Stimulated activated naive CD8-positive, alpha-beta T cell treated with anti-CD3 and anti-CD28 coated beads, Interleukin-15, Interleukin-2, amounts not matched to agents 100 ng/mL and 50 ng/mL, for 24 hours (primary cell): ENCODE results near the gene DHRS2.
"Not testable (repeated sequence)": the region's sequence is repeated elsewhere in the genome, so short reads cannot be mapped to it uniquely, and the experiment has no call there.

Experiments
- H3K27ac Mint-ChIP-seq: one replicate; pipeline ENCODE4 v1.8.0; 2021; ENCODE audit warnings: mild to moderate bottlenecking, mixed read lengths
- H3K27me3 Mint-ChIP-seq: one replicate; pipeline ENCODE4 v1.8.0; 2021; ENCODE audit warnings: mixed read lengths
- H3K36me3 Mint-ChIP-seq: one replicate; pipeline ENCODE4 v1.8.0; 2021; ENCODE audit warnings: low read depth, mixed read lengths
- H3K4me1 Mint-ChIP-seq: one replicate; pipeline ENCODE4 v1.8.0; 2021; ENCODE audit warnings: low read depth, mixed read lengths
- H3K4me3 Mint-ChIP-seq: one replicate; pipeline ENCODE4 v1.8.0; 2021; ENCODE audit warnings: mild to moderate bottlenecking, mixed read lengths
- H3K9me3 Mint-ChIP-seq: one replicate; pipeline ENCODE4 v1.8.0; 2021; ENCODE audit warnings: mixed read lengths

Gene DHRS2

DNA sequence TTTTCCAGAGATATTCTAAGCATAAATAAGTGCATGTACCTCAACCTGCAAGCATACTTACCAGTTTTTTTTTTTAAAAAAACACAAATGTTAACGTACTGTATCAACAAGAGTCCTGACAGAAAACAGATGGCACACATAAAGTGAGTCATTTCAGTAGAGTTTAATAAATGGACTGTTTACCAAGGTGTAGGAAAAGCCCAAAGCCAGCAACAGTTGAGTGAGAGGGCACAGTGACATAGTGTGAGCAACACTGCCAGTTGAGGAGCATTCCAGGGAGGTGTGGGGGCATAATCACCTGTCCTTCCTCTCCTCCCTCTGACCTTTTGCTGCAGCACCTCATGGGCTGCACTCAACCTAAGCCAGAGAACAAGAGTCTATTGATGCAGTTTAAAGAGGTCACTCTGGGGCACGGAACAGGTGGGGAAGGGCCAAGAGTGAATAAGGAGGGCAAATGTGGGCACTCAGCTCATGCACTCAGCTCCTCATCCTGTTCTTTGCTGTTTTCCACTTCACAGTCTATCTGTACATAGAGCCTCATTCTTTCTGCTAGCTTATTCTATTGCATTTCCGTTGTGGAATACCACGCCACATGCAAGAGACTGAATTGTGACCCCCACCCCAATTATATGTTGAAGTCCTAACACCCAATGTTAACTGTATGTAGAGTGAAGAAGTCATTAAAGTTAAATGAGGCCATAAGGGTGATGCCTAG is 29.3 kb downstream of the DHRS2 start:
- Mint-ChIP-seq H3K9me3 (no peaks in the 10 kb centered on the region), H3K4me1 (peaks cover 2% of the 10 kb centered on the region), H3K27ac (no peak overlapping the region), H3K27me3 (no peaks in the 10 kb centered on the region), H3K4me3 (no peak overlapping the region), H3K36me3 (no peaks in the 10 kb centered on the region)

DNA sequence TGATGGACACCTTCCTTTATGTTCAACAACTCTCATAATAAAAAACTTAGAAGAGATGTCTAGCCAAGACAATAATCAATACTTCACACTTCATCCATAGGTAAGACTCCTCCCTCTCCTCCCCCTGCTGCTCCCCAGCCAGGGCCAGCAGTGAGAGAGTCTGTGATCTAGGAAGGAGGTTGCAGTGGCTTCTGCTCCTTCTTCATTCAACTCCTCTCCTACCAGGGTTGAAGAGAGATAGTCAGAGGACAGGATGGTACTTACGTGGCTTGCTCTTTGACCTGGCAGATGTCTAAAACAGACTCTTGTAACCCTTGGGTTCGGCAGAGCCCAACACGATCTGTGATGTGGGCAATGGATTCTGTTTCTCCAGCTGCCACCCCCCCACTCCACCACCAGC is 31.0 kb downstream of the DHRS2 start:
- Mint-ChIP-seq H3K4me1 (no peaks in the 10 kb centered on the region), H3K27me3 (no peaks in the 10 kb centered on the region), H3K27ac (no peak overlapping the region), H3K4me3 (no peak overlapping the region), H3K36me3 (no peaks in the 10 kb centered on the region), H3K9me3 (no peaks in the 10 kb centered on the region)

DNA sequence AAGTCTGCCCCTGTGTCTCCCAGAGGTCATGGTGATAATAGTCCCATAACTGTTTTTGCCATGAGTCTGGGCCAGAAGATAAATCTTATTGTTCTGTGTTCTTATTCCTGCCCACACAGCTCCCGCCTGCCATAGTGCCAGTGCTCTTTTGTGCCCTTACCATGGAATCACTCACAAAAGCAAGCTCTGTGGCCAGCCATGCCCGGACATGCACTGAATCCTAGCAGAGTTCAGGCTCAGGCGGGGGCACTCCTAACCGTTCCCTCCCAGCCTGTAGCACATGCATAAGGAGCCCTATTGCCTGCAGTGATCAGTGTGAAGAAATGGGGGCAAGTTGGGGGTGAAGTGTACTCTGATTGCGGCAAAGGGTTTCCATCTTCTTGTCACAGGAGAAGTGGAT is 33.3 kb downstream of the DHRS2 start:
- Mint-ChIP-seq H3K4me1 (no peaks in the 10 kb centered on the region), H3K27ac (no peak overlapping the region), H3K27me3 (no peaks in the 10 kb centered on the region), H3K36me3 (no peaks in the 10 kb centered on the region), H3K4me3 (no peak overlapping the region), H3K9me3 (no peaks in the 10 kb centered on the region)

DNA sequence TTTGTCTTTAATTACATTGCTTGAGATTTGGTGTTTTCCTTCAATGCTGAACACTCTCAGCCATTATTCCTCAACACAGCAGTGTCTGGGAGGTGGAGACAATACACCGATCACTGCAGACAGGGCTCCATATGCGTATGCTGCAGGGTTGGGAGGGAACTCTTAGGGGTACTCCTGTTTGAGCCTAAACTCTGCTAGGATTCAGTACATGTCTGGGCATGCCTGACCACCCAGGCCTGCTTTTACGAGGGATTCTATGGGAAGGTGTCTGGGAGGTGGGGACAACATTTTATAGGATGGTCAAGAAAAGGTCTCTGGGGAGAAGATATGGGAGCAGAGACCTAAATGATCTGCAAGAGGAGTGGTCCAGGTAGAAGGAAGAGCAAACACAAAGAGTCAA is 34.3 kb downstream of the DHRS2 start:
- Mint-ChIP-seq H3K9me3 (no peaks in the 10 kb centered on the region), H3K4me1 (no peaks in the 10 kb centered on the region), H3K36me3 (no peaks in the 10 kb centered on the region), H3K27ac (no peak overlapping the region), H3K27me3 (no peaks in the 10 kb centered on the region), H3K4me3 (no peak overlapping the region)

DNA sequence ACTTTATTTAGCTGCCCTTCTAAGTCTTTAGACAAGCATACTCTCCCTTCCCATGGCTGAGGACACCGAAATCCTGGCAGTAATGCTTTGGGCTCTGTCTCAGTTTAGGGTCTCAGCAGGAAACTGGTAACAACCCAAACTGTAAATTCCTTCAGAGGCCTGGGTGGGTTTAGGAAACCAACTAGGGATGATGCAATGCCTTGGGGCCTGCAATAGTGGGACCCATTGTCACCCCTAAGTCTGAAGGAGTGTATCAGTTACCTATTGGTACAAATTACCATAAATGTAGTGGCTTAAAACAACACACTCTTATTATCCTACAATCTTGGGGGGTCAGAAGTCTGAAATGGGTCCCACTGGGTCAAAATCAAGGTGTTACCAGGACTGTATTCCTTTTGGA is 36.0 kb downstream of the DHRS2 start:
- Mint-ChIP-seq H3K9me3 (no peaks in the 10 kb centered on the region), H3K4me3 (no peak overlapping the region), H3K27ac (no peak overlapping the region), H3K27me3 (peaks cover 4% of the 10 kb centered on the region), H3K4me1 (no peaks in the 10 kb centered on the region), H3K36me3 (no peaks in the 10 kb centered on the region)

DNA sequence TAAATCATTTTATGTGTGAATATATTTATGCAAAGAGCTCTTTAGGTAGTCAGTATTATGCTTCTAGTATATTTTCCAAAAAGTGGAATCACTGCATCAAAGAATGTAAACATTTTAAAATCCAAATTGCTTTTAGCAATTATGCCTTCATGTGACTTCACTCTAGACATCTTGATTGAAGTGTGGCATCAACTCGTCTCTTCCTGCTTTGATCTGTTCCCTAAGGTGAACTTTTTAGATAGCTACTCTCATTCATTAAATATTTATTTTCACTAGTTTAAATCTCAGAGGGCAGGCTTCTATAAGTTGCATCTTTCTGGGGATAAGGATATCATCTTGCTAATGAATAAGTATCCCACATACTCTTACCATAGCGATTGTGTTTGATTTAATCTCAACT is 39.2 kb downstream of the DHRS2 start:
- no peak overlapping the region for H3K27ac Mint-ChIP-seq
- no peaks in the 10 kb centered on the region for H3K9me3 Mint-ChIP-seq
- H3K27me3 Mint-ChIP-seq: peaks cover 10% of the 10 kb centered on the region
- no peaks in the 10 kb centered on the region for H3K4me1 Mint-ChIP-seq
- H3K36me3 Mint-ChIP-seq: no peaks in the 10 kb centered on the region
- no peak overlapping the region for H3K4me3 Mint-ChIP-seq

DNA sequence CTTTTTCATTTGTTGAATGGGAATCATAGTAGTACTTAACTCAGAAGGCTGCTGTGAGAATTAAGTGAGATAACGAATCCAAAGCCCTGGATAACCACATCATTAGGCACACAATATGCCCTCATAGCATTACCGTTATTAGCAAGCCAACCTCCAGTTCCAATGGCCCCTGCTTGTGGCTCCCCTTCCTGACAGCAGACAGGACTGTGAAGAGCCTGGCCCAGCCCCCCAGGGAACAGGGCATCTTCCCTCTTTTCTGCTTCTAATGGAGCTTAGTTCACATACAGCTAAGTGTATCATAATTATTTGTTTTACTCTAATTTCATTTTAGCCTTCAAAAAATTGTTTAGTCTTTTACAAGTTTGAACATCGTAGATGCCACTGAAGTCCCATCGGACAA is 39.7 kb downstream of the DHRS2 start:
- Mint-ChIP-seq H3K27me3 (peaks cover 11% of the 10 kb centered on the region), H3K9me3 (no peaks in the 10 kb centered on the region), H3K27ac (no peak overlapping the region), H3K4me1 (no peaks in the 10 kb centered on the region), H3K4me3 (no peak overlapping the region), H3K36me3 (no peaks in the 10 kb centered on the region)

DNA sequence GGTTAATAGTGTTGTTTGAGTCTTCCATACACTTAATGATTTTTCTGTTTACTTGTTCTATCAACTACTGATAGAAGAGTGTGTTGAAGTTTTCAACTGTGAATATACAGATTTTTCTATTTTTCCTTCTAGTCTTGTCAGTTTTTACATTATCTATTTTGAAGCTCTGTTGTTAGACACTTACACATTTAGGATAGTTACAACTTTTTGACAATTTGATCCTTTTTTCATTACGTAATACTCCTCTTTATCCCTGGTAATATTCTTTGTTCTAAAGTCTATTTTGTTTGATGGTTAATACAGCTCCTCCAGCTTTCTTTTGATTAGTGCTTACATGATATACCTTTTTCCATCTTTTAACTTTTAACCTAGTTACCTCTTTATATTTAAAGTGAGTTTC is 45.2 kb downstream of the DHRS2 start:
- H3K4me1 Mint-ChIP-seq: no peaks in the 10 kb centered on the region
- peaks cover 16% of the 10 kb centered on the region for H3K27me3 Mint-ChIP-seq
- no peak overlapping the region for H3K27ac Mint-ChIP-seq
- H3K9me3 Mint-ChIP-seq: no peaks in the 10 kb centered on the region
- H3K4me3 Mint-ChIP-seq: no peak overlapping the region
- H3K36me3 Mint-ChIP-seq: no peaks in the 10 kb centered on the region

DNA sequence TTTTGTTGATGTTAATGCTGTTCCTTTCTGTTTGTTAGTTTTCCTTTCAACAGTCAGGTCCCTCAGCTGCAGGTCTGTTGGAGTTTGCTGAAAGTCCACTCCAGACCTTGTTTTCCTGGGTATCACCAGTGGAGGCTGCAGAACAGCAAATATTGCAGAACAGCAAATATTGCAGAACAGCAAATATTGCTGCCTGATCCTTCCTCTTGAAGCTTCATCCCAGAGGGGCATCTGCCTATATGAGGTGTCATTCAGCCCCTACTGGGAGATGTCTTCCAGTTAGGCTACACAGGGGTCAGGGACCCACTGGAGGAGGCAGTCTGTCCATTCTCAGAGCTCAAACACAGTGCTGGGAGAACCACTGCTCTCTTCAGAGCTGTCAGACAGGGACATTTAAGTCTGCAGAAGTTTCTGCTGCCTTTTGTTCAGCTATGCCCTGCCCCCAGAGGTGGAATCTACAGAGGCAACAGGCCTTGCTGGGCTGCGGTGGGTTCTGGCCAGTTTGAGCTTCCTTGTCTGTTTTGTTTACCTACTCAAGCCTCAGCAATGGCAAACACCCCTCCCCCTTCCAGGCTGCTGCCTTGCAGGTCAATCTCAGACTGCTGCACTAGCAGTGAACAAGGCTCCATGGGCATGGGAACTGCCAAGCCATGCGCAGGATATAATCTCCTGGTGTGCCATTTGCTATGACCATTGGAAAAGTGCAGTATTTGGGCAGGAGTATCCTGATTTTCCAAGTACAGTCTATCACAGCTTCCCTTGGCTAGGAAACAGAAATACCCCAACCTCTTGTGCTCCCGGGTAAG is 53.7 kb downstream of the DHRS2 start:
- H3K36me3 Mint-ChIP-seq, H3K27ac Mint-ChIP-seq, H3K9me3 Mint-ChIP-seq, H3K4me3 Mint-ChIP-seq, H3K4me1 Mint-ChIP-seq: not testable (repeated sequence)
- peaks cover 11% of the 10 kb centered on the region for H3K27me3 Mint-ChIP-seq

DNA sequence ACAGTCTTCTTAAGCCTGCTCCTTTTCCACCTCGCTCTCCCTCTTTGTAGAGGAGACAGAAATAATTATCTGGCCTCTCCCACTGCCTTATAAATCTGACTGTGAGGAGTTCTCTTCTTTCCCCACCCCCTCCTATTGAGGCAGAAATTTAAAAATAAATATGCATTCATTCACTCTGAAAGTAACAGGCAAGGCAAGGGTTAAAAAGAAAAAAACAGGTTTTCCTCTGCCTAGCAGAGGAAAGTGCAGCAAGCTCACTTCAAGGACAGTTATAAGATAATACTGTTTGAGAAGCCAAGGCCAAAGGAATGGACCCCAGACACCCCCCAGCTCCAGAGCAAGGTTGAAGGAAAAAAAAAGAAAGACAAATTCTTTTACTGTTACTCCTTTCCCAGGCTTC is 56.3 kb downstream of the DHRS2 start:
- peaks cover 6% of the 10 kb centered on the region for H3K9me3 Mint-ChIP-seq
- peaks cover 11% of the 10 kb centered on the region for H3K27me3 Mint-ChIP-seq
- no peak overlapping the region for H3K4me3 Mint-ChIP-seq
- H3K4me1 Mint-ChIP-seq: no peaks in the 10 kb centered on the region
- H3K36me3 Mint-ChIP-seq: no peaks in the 10 kb centered on the region
- no peak overlapping the region for H3K27ac Mint-ChIP-seq

DNA sequence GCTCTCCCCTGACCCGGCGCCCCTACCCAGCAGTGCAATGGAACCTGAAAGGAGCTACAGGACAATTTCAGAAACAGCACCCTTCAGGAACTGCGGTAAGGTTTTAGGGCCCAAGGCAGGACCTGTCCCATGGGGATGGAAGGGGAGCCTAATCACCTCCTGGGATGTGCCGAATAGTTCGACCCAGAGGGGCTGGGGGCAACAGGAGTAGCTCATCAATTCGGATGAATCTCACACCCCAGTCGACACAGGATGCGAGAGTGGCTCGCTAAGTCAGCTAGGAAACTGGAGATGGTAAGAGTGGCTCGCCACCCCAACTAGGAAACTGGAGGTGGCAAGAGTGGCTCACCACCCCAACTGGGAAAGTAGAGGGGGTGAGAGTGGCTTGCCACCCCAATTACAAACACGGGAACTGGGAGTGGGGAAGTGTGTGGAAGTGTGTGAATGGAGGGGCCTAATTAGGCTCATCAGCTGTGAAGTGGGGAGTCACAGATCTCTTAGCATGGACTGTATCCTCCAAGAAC is 57.1 kb downstream of the DHRS2 start:
- peaks cover 11% of the 10 kb centered on the region for H3K27me3 Mint-ChIP-seq
- H3K4me1 Mint-ChIP-seq: no peaks in the 10 kb centered on the region
- peaks cover 6% of the 10 kb centered on the region for H3K9me3 Mint-ChIP-seq
- H3K27ac Mint-ChIP-seq: no peak overlapping the region
- no peak overlapping the region for H3K4me3 Mint-ChIP-seq
- no peaks in the 10 kb centered on the region for H3K36me3 Mint-ChIP-seq

DNA sequence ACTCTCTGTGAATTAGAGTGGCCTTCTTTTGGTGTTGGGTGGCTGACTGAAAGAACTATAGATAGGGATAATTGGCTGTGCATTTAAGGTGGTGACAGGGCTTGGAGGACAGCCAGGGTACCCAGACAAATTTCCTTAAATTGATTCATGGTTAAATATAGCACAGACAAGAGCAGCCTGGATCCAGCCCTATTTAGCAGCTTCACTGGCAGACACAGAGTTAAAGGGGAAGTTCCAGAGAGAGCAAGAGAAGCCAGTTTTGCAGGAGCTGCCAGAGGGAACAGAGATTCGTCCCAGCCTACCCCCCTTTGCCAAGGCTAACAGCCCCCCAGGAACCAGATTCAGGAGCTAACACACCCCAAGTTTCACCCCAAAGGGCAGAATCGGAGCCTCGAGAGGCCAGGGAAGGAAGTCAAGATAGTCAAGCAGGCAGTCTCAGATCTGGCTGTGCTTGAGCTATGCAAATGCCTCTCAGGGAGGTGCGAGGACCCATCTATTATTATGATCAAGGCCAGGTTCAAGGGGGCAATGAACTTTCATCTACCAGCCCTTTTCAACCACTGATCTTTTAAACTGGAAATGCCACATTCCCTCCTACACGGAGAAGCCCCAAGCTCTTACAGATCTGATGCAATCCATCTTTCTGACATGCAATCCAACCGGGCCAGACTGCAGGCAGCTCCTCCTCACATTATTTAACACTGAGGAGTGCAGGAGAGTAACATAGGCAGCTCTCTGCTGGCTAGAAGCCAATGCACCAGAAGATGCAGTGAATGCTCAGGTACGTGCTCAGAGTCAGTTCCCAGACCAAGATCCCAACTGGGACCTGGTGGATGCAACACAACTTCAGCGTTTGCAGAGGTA is 58.2 kb downstream of the DHRS2 start:
- no peak overlapping the region for H3K27ac Mint-ChIP-seq
- no peaks in the 10 kb centered on the region for H3K36me3 Mint-ChIP-seq
- H3K4me3 Mint-ChIP-seq: no peak overlapping the region
- no peaks in the 10 kb centered on the region for H3K4me1 Mint-ChIP-seq
- peaks cover 6% of the 10 kb centered on the region for H3K27me3 Mint-ChIP-seq
- peaks cover 6% of the 10 kb centered on the region for H3K9me3 Mint-ChIP-seq
